HG03457 (cell line): ENCODE results near the gene TXNIP.

Source experiments
- ATAC-seq: cut with Tn5 transposase; IDR thresholded peaks from one replicate; pipeline ENCODE4 v1.9.1; 2021; ENCODE audit warnings: moderate number of reproducible peaks; ENCODE audit not compliant: unreplicated experiment

TXNIP gene

DNA sequence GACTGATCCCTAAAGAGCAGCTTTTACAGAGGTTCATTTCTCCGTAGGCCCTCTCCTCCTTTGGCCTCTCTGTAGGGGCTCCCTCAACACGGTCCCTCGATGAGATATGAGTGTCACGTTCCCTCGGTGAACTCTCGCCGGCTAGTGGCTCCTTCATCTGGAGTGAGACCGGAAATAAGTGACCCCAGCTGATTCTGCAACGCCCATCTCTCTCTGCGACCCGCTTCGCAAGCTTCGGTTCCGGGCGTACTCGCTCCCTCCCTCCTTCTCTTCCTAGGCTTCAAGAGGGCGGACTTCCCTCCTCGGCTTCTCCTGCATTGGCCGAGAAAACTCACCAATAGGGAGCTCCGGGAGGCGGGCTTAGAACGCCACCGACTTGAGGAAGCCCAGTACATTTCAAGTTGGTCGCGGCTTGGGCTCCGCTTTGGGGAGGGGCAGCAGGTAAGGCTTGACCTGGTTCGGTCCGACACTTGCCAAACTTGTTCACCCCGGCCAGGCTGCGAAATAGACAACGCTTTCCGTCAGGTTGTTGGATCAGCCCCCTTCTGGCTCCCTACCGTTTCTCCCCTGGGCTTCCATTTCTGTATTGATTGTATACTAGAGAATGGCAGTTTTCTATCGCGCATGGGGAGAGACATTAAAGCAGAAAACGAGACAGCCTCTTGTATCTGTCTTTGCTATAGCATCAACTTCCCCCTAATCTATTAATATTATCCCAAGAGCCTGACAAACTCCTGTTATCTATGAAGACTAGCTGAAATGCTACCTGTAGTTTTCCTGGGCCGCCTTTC lies 31.9 kb downstream of the TXNIP start, which contains the start of the genes ANKRD34A and POLR3GL:
Gene ANKRD34A (minus strand): TSS at position 248 of the 791 bp plus-strand sequence. CDS start 2,816 bp downstream, outside the sequence.
Gene POLR3GL (plus strand): TSS at position 363 of the 791 bp plus-strand sequence. CDS start 10,176 bp downstream, outside the sequence.
- ATAC-seq = peak; percentile 78

- no peak for ATAC-seq
Observed at GRCh38 chr1:145963265-145964019, 32.9 kb downstream of the TXNIP start.

GRCh38 chr1:145962157-145963102 lies 33.9 kb downstream of the TXNIP start:
- ATAC-seq = no peak

GRCh38 chr1:145961425-145962156 lies 34.8 kb downstream of the TXNIP start:
- ATAC-seq = no peak

- no peak for ATAC-seq
Observed at GRCh38 chr1:145961109-145961424, 35.3 kb downstream of the TXNIP start.

- no peak for ATAC-seq
Observed at GRCh38 chr1:145960468-145961108, 35.8 kb downstream of the TXNIP start.

GRCh38 chr1:145959957-145960467 lies 36.4 kb downstream of the TXNIP start:
- ATAC-seq = no peak

- no peak for ATAC-seq
Observed at GRCh38 chr1:145959333-145959732, 37.0 kb downstream of the TXNIP start.

GRCh38 chr1:145958734-145959133 lies 37.6 kb downstream of the TXNIP start:
- ATAC-seq = no peak

DNA sequence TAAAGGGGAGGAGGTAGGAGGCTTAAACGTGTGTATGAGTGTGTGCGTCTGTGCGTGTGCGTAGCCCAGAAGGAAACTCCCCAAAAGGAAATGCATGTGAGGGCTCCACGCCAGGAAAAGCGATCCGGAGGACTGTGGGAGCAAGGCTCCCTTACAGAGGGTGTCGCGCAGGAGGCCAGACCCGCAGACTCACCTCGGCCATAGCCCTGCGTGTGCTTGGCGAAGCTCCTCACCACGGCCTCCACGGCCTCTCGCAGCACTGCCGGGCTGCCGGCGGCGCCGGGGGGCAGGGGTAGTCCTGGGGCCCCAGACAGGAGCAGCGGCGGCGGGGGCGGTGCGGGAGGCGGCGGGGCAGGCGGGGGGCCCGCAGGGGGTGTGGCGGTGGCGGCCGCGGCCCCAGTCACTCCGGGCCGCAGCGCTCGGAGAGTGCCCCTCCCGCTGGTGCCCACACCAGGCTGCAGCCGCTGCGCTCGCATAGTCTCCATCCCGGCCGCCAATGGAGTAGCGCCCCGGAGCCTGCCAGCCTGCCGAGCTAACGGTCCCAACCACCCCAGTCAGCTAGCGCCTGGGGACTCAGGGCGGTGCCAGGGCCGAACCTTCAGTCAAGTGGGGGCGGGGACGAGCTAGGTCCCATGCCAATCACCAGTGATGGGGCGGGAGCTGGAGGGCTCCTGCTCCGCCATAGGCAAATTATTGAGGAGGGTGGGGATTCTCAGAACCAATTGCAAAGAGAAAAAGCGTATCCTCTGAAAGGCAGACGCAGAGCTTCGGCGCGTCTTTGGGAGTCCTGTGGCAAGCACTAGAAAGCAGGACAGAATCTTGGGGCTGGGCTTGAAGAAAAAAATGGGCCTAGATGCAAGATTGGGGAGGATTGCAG lies 38.7 kb downstream of the TXNIP start, which contains the start of gene LIX1L:
Gene LIX1L (minus strand): TSS at position 575 of the 877 bp plus-strand sequence. CDS start 90 bp downstream, at position 485.
- peak; percentile 74 for ATAC-seq

DNA sequence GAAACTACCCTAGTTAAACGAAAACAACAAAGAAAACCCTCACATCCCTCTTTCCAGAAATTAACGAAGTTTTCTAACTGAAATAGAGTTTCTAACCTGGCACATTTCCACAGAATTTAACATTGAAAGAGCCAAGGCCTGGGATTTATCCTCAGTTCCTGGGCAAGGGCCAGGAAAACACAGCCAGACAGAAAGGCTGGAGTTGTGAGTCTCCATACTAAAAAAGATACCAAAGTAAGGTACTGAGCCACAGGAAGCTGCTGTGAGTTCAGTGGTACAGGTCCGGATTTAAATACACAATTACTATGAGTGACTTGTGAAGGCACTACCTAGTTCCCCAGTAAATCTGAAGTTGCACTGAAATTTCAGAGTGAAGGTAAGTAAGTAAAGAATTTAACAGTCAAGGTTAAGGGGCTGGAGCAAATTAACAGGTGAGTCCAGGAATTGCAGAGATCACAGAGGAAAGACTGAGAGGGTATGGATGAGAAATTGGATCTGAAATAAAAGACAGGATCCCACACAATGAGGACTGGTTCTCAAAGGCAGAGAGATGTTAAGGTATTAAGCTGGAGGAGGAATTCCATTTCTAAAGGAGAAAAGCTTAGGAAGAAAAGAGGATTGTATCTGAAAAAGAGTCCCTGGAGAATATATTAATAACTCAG lies 39.5 kb downstream of the TXNIP start:
- no peak for ATAC-seq

GRCh38 chr1:145956361-145956760 lies 40.0 kb downstream of the TXNIP start:
- no peak for ATAC-seq

GRCh38 chr1:145955436-145955835 lies 40.9 kb downstream of the TXNIP start:
- ATAC-seq = no peak

DNA sequence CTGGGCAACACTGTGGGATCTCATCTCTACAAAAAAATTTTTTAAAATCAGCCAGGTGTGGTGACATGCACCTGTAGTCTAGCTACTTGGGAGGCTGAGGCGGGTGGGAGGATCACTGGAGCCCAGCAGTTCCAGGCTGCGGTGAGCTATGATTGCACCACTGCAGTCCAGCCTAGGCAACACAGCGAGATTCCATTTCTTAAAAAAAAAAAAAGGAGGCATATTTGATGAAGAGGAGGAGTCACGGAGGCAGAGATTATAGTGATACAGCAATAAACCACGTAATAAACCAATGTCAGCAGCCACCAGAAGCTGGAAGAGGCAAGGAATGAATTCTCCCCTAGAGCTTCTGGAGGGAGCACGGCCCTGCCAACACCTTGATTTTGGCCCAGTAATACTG lies 42.5 kb downstream of the TXNIP start:
- ATAC-seq = no peak

GRCh38 chr1:145952903-145953302 lies 43.5 kb downstream of the TXNIP start:
- no peak for ATAC-seq

DNA sequence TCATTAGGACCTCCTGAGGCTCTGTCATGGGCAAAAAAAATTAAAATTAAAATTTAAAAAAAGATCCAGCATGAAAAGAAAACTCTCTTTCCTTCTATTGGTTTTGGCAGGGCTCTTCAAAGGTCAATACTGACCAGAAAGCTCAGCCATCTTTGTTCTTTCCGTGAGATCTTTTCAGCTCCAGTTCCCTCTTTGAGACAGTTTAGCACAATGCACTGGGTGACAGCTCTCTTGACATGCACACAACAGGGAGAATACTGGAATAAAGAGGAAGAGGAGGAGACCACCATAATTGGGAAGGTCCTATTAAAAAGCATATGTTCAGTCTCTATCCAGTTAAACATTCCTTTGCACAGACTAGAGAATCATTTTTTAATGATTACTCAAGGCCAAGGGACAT lies 44.9 kb downstream of the TXNIP start:
- ATAC-seq = no peak

- no peak for ATAC-seq
Observed at GRCh38 chr1:145949219-145949618, 47.2 kb downstream of the TXNIP start.

DNA sequence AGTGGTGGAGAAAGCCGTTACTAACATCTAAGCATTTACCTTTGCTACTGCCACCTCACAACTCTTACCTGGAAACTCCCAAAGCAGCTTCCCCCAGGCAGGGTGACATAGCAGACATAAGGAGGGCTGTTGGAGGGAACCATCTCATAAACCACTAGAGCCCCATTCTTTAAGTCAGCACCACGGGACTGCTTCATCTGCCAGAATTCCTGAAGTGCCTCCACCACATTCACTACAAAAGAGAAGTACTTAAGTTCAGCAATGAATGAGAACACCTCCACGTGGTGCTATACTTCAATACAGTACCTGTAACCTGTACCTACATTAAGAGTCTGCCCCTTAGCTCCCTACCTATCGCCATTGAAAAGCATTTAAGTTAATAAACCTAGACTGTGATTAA lies 48.8 kb downstream of the TXNIP start:
- no peak for ATAC-seq
